HG02588 (cell line): ENCODE results near the gene OR2T10.
"Not testable (repeated sequence)": the region's sequence is repeated elsewhere in the genome, so short reads cannot be mapped to it uniquely, and the experiment has no call there.

Experiments used
- ATAC-seq: cut with Tn5 transposase; IDR thresholded peaks from one replicate; pipeline ENCODE4 v1.9.1; 2021; ENCODE audit warnings: mild to moderate bottlenecking, moderate library complexity; ENCODE audit not compliant: unreplicated experiment

OR2T10 gene

GRCh38 chr1:248597589-248597988 lies at the start of gene OR2T10:
Gene OR2T10, minus strand, starts transcription at chr1:248597700. Its CDS starts 3,932 bp downstream, at chr1:248593768.
- no peak for ATAC-seq

- ATAC-seq = not testable (repeated sequence)
Measured at GRCh38 chr1:248645178-248645577, 47.7 kb upstream of the OR2T10 start, which contains the start of gene OR2T35. Gene OR2T35, minus strand, starts transcription at chr1:248645278. Its CDS starts 6,020 bp downstream, at chr1:248639258.

- ATAC-seq = peak; percentile 79
Measured at GRCh38 chr1:248642971-248643651, 45.6 kb upstream of the OR2T10 start.

- peak; percentile 5 for ATAC-seq
Measured at GRCh38 chr1:248641583-248641982, 44.1 kb upstream of the OR2T10 start.

GRCh38 chr1:248640906-248641305 lies 43.4 kb upstream of the OR2T10 start:
- ATAC-seq = peak; percentile 27

GRCh38 chr1:248639652-248640051 lies 42.2 kb upstream of the OR2T10 start:
- ATAC-seq = peak; percentile 35

- not testable (repeated sequence) for ATAC-seq
Measured at GRCh38 chr1:248636612-248637011, 39.1 kb upstream of the OR2T10 start.

- ATAC-seq = not testable (repeated sequence)
Measured at GRCh38 chr1:248634991-248635390, 37.5 kb upstream of the OR2T10 start, which contains the start of gene OR2T11. Gene OR2T11, minus strand, starts transcription at chr1:248635091. Its CDS starts 7,963 bp downstream, at chr1:248627128.

- ATAC-seq = no peak
Measured at GRCh38 chr1:248631354-248632008, 34.0 kb upstream of the OR2T10 start.

- no peak for ATAC-seq
Measured at GRCh38 chr1:248630551-248630950, 33.1 kb upstream of the OR2T10 start.

- ATAC-seq = peak; percentile 97
Measured at GRCh38 chr1:248627971-248628844, 30.7 kb upstream of the OR2T10 start.

GRCh38 chr1:248625971-248626370 lies 28.5 kb upstream of the OR2T10 start:
- no peak for ATAC-seq

GRCh38 chr1:248625166-248625565 lies 27.7 kb upstream of the OR2T10 start:
- no peak for ATAC-seq

- peak; percentile 91 for ATAC-seq
Measured at GRCh38 chr1:248622570-248623001, 25.1 kb upstream of the OR2T10 start.

- ATAC-seq = no peak
Measured at GRCh38 chr1:248621770-248622169, 24.3 kb upstream of the OR2T10 start.

GRCh38 chr1:248618878-248619277 lies 21.4 kb upstream of the OR2T10 start:
- ATAC-seq = no peak

GRCh38 chr1:248618119-248618518 lies 20.6 kb upstream of the OR2T10 start:
- no peak for ATAC-seq

GRCh38 chr1:248613742-248614141 lies 16.2 kb upstream of the OR2T10 start:
- ATAC-seq = no peak

GRCh38 chr1:248611883-248612414 lies 14.4 kb upstream of the OR2T10 start:
- ATAC-seq = no peak

- no peak for ATAC-seq
Measured at GRCh38 chr1:248610301-248610700, 12.8 kb upstream of the OR2T10 start.

- ATAC-seq = no peak
Measured at GRCh38 chr1:248599396-248599795, 1.9 kb upstream of the OR2T10 start.
